Pons (tissue), 1 donor: ENCODE measurements around the gene VGLL4.

Source experiments
- DNase-seq: peaks from one replicate; pipeline ENCODE4 v3.0.0-alpha.2; 2016; ENCODE audit warnings: low spot score

VGLL4 gene

GRCh38 chr3:11629716-11630115 lies 14.0 kb downstream of the VGLL4 start:
- DNase-seq = no peak

GRCh38 chr3:11627612-11628011 lies 16.1 kb downstream of the VGLL4 start:
- DNase-seq = no peak

DNA sequence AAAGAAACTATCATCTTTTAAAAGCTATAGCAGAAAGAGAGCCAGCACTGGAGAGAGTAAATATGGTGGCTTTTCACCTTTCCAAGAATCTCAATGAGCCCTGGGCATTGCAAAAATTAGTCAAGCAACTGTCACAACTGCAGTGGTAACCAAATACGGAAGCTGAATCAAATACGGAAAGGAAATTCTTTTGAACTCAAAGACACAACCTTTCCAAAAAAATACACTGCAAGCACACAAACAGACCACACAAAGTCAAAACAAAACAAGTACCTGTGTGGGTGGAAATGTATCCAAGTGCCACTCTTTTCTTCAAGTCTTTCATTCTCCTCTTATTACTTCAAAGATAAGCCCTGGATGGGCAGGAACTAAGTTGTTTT lies 17.6 kb downstream of the VGLL4 start:
- DNase-seq = no peak

DNA sequence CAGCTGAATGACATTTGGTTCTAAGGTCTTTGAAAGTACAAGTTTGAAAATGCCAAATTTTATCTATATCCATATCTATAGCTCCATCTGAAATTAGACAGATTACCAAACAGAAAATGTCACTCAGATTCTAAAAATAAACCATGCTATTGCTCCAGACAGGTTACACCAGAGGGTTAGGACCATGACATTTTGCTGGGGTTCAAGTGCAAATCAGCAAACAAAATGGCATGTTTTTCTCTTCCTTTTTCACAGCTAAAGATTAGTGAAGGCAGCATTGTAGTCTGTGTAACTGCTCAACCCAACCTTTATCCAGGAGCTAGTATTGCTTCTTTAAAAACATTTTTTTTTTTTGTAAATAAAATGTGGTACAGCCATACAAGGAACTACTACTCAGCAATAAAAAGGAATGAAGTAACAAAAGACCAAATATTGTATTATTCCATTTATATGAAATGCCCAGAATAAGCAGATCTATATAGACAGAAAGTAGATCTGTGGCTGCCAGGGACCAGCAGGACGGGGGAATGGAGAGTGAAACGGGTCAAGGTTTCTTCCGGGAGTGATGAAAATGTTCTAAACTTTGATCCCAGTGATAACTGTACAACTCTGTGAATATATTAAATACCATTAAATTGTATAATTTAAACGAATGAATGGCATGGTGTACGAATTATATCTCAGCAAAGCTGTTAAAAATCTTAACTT lies 18.2 kb downstream of the VGLL4 start:
- DNase-seq = no peak

DNA sequence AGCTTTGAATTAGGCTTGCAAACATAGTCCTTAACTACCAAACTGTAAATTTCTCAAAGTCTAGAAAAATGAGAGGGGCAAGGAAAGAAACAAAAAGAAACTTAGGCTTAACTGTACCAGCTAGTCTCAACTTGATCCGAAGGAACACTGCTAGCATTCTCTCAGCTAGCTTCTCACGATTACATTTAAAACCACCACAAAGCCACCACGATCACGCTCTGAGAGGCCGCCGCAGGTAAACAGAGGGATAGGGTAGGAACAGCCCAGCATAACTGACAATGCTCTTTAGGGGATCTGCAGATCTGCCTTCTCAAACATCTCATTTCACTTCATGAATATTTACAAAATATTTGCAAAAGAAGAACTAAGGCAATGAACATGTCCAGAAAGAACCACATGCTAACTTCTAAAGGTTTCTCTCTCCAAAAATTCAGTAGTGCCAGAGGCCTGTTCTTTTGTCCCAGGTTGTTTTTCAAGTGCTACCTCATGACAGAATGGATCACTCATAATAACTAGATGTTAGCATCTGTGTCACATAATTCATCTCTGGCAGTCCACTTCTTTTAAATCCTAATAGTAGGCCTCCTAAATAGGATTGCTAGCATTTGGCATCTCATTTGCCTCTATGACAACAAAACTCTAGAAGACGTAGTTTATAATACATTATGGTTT lies 18.9 kb downstream of the VGLL4 start:
- no peak for DNase-seq

DNA sequence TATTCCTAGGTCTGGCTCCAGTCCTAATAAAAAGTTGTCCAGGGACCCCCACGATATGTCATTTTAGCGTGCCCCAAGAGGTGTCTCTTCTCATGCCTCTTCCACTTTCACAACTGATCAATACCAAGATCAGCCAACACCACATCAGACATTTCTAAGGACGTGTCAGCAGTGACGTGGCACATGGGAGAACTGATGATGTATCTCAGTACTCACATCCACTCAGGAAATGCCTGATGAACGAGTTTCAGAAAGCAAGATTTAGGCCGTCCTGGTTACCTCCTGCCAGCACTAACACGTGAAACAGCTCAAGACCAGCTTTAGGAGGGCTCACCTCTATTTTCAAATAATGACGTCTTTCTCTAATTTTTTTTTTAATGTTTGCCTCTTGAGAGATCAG lies 19.6 kb downstream of the VGLL4 start:
- DNase-seq = no peak

- DNase-seq = no peak
These were observed 20.8 kb downstream of the VGLL4 start for GRCh38 chr3:11622586-11623550.

DNA sequence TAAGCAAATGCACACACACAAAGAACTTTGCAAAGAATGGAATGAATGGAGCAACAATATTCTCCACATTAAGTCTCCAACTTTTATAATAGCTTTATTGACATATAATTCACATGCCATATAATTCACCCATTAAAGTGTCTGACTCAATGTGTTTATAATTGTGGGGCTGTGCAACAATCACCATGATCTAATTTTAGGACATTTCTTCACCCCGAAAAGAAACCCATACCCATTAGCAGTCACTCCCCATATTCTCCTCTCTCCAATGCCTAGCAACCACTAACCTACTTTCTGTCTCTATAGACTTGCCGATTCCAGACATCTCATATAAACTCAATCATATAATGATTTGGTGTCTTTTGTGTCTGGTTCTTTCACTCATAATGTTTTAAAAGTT lies 22.6 kb downstream of the VGLL4 start:
- no peak for DNase-seq

GRCh38 chr3:11619946-11620652 lies 23.6 kb downstream of the VGLL4 start:
- no peak for DNase-seq

DNA sequence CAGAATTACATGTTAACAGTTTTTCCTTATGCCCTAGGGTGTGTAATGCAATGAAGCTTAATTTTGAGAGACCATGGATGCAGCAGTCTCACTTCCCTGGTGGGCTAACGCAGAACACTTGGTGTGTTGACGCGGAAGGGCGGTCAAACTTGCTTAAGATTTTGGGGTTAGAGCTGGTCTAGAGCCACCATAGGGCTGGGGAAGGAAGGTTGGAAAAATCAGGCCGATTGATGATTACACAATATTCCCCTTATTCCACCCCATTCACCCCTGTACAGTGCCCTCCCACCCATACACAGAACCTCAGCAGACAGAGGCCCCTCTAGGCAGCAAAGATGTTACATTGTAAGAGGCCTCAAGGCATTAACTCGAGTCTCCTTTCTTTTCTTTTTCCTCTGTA lies 24.3 kb downstream of the VGLL4 start:
- no peak for DNase-seq

DNA sequence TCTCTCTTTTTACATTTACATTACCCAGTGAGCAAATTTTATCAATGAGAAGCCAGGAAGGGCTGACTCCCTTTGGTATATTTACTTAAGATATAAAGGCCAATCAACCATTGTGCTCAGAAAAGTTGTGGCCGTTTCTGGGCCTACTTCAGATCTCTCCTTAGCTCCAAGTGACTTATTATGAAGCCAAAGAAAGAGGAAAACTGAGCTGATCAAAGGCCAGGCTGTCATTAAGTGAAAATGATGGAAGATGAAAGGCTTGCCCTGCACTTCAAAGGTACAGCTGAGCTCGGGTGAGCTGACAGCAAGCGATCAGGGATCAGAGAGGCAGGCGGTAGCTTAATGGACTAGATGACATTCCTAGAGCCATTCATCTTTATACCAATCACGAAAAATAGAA lies 24.8 kb downstream of the VGLL4 start:
- no peak for DNase-seq

- no peak for DNase-seq
These were observed 27.2 kb downstream of the VGLL4 start for GRCh38 chr3:11616551-11616950.

- no peak for DNase-seq
These were observed 29.7 kb downstream of the VGLL4 start for GRCh38 chr3:11613851-11614487.

DNA sequence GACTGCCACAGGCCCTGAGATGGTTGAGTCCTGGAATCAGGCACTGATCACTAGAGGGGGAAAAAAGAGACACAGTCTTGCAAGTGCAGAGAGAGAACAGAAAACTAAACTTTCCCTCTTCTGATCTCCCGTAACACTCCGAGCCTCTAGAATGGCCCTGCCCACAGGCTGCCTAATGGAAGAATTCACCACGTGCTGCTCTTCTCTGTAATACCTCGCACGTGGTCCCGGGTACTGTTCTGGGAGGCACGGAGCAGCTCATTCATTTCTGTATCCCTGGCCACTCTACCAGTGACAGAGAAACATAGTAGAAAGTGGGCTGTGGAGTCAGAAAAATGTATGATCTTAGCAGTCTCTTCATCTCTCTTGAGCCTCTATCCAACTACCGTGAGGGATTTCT lies 30.4 kb downstream of the VGLL4 start:
- DNase-seq = no peak

DNA sequence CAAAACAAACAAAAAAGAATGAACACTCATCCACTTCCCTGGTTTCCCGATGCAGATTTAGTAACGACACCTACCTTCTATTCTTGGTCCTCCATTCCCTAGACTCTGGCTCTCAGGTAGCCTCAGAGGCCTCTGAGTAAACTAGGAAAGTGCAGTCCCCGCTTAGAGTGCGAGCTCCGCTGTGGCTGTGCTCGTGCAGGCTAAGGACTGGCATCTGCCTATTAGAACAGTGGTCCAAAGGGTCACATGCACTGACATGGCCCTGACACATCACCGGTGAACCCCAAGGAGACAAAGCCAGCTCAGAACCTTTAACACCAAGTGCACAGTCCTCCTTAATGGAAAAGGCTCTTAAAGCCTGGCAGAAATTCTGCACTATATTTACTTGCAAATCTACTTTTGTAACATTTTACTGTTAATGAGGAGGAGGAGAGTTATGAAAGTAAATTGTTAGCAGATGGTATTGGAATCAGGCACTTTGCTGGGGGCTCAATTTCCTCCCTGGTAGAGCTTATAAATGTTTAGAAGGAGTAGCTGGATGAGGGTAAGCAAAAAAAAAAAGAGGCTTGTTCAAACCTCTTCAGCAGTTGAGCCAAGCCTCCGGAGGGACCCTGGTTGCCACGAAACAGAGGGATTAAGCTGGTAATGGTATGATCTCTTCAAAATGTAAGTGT lies 31.1 kb downstream of the VGLL4 start:
- no peak for DNase-seq

GRCh38 chr3:11611341-11611799 lies 32.3 kb downstream of the VGLL4 start:
- DNase-seq = no peak

DNA sequence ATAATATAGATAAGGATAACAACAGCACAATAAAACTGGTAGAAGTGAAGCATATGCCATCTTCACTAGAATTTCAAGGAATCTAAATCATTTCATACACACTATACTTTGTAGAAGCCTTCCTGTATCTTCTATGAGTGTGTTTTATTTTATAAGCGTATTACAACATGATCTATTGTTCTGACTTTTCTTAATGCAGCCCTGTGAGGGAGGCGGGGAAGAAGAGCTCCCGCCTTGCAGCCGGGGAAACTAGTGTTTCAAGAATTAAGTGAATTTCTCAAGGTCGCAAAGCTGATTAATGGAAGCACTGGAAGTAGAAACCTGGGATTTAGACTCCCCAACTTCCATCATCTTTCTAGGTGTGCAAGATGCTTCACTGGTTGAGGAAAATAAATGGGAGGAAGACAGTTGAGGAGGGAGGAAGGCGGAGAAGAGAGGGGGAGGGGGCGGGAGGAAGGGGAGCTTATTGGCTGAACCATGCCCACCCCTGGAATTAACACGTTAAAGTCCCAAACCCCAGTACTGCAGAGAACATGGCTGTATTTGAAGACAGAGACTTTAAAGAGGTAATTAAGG lies 32.9 kb downstream of the VGLL4 start:
- DNase-seq = no peak

- no peak for DNase-seq
These were observed 33.6 kb downstream of the VGLL4 start for GRCh38 chr3:11610044-11610671.

DNA sequence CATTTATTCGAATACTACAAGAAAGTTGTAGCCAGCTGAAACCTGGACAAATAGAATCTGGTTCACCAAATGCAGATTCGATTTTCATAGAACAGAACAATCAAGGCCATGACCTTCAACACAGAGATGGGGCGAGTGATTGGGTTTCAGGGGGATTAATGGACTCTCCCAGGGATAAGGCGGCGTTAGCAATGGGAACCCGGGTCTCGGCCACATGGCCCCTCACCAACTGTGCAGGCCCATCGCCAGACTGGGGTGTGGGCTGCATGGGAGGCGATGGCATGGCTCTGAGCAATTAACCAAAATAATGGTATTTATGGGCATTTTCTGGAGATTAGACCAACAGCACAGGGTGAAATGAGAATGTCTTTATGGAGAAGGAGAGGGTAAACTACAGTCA lies 34.2 kb downstream of the VGLL4 start:
- DNase-seq = no peak

DNA sequence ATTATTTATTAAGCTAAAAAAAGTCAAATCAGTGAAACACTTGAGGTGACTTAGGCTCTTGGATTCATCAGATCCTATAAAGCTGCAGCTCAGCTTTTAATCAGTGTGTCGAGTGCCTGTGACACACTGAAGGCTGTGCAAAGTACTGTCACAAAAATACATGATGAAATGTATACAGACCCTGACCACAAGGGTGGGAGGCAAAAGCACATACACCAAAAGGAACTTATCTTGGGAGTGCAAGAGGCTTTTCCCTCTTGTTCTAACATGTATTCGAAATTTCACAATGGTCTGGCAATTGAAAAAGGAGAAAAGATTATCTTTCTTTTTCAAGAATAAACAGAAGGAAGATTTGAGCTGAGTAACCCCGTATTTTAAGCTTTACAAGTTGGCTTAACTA lies 35.9 kb downstream of the VGLL4 start:
- DNase-seq = no peak
